ENCODE data around the gene LYRM7.
"Not testable (repeated sequence)": the region's sequence is repeated elsewhere in the genome, so short reads cannot be mapped to it uniquely, and the experiment has no call there.

DNA sequence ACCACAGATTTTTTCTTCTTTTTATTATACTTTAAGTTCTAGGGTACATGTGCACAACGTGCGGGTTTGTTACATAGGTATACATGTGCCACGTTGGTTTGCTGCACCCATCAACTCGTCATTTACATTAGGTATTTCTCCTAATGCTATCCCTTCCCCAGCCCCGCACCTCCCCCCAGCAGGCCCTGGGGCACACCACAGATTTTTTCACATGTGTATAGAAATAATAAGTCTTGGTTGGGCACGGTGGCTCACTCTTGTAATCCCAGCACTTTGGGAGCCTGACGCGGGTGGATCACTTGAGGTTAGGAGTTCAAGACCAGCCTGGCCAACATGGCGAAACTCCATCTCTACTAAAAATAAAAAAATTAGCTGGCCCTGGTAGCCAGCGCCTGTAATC, 83.3 kb downstream of the LYRM7 start:
- TF ChIP-seq POLR2A, POLR2AphosphoS5 (IDR thresholded peaks at IDR 0.05): not testable (repeated sequence)
- TF ChIP-seq, protein P1, sequence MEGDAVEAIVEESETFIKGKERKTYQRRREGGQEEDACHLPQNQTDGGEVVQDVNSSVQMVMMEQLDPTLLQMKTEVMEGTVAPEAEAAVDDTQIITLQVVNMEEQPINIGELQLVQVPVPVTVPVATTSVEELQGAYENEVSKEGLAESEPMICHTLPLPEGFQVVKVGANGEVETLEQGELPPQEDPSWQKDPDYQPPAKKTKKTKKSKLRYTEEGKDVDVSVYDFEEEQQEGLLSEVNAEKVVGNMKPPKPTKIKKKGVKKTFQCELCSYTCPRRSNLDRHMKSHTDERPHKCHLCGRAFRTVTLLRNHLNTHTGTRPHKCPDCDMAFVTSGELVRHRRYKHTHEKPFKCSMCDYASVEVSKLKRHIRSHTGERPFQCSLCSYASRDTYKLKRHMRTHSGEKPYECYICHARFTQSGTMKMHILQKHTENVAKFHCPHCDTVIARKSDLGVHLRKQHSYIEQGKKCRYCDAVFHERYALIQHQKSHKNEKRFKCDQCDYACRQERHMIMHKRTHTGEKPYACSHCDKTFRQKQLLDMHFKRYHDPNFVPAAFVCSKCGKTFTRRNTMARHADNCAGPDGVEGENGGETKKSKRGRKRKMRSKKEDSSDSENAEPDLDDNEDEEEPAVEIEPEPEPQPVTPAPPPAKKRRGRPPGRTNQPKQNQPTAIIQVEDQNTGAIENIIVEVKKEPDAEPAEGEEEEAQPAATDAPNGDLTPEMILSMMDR (IDR thresholded peaks at IDR 0.05), result not testable (repeated sequence)
